HepG2 (cell line): ENCODE data around the gene ABTB2.

ENCODE experiments used
- IKZF4 ChIP-seq: sonication (generic); formaldehyde crosslinking; IDR thresholded peaks from 2 replicates; pipeline ENCODE4 v1.5.1; 2020; ENCODE audit warnings: borderline replicate concordance, mild to moderate bottlenecking, low read depth, missing genetic modification reagents; ENCODE audit errors: not compliant biosample characterization
- JUN ChIP-seq: sonication (generic); formaldehyde crosslinking; IDR thresholded peaks from 2 replicates; pipeline ENCODE4 v1.4.0; 2020; ENCODE audit warnings: mild to moderate bottlenecking, missing genetic modification reagents
- NCOR1 ChIP-seq: fragments of 200-600 bp; sonication (generic); IDR thresholded peaks from 2 replicates; pipeline ENCODE4 v1.7.0; 2017; ENCODE audit warnings: antibody characterized with exemption, low read length, borderline replicate concordance
- POLR2A ChIP-seq, 2 experiments: IDR thresholded peaks; 2 replicates each; pipeline ENCODE4 v1.6.1; 2011; ENCODE audit warnings: low read depth in 2 of 2, low read length in 2 of 2, mild to moderate bottlenecking in 1 of 2, moderate library complexity in 1 of 2; ENCODE audit not compliant: insufficient read depth in 1 of 2
- RBFOX2 ChIP-seq: fragments of 200-400 bp; formaldehyde crosslinking; IDR thresholded peaks from 2 replicates; pipeline ENCODE4 v1.6.1; 2017; ENCODE audit warnings: low read depth, mild to moderate bottlenecking, low read length
- ZNF274 ChIP-seq: sonication (generic); formaldehyde crosslinking; IDR thresholded peaks from 2 replicates; pipeline ENCODE4 v1.5.1; 2020; ENCODE audit warnings: mild to moderate bottlenecking, missing genetic modification reagents
- ZNF292 ChIP-seq: sonication (generic); formaldehyde crosslinking; IDR thresholded peaks from 2 replicates; pipeline ENCODE4 v1.8.1; 2022; ENCODE audit warnings: mild to moderate bottlenecking, low read depth, missing genetic modification reagents, borderline replicate concordance
- TF ChIP-seq, protein P1 (sequence below), 2 experiments: sonication (generic) in 1 of 2; formaldehyde crosslinking in 1 of 2; IDR thresholded peaks; 2 replicates each; pipeline versions ENCODE4 v1.4.0 to v1.6.1; 2016 to 2020; ENCODE audit warnings: borderline replicate concordance in 1 of 2, low read depth in 1 of 2, mild to moderate bottlenecking in 1 of 2, missing genetic modification reagents in 1 of 2
- TF ChIP-seq, protein P2 (sequence below): sonication (generic); formaldehyde crosslinking; IDR thresholded peaks from 2 replicates; pipeline ENCODE4 v1.5.0; 2020; ENCODE audit warnings: mild to moderate bottlenecking, missing genetic modification reagents, moderate library complexity
- TF ChIP-seq, protein P3 (sequence below): fragments of 450-650 bp; IDR thresholded peaks from 2 replicates; pipeline ENCODE4 v1.6.1; 2017
- TF ChIP-seq, protein P4 (sequence below): sonication (generic); formaldehyde crosslinking; IDR thresholded peaks from 2 replicates; pipeline ENCODE4 v1.5.0; 2020; ENCODE audit warnings: missing genetic modification reagents

DNA sequence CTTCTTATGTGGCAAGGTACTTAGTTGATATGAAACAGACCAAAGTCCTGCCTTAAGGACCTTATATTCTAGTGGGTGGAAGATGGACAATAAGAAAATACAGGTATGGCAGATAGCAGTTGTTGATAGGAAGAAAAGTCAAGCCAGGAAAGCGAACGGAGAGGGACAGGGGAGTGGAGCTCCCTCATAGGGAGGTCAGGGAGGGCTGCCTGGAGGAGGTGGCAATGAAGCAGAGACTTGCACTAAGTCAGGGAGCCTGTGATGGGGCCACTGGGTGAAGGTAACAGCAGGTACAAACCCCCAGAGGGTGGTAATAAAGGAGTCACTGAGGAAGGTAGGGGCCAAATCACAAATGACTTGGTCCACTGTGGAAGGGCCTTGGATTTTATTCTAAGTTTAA, 65.3 kb downstream of the ABTB2 start:
- TF ChIP-seq, protein P1, sequence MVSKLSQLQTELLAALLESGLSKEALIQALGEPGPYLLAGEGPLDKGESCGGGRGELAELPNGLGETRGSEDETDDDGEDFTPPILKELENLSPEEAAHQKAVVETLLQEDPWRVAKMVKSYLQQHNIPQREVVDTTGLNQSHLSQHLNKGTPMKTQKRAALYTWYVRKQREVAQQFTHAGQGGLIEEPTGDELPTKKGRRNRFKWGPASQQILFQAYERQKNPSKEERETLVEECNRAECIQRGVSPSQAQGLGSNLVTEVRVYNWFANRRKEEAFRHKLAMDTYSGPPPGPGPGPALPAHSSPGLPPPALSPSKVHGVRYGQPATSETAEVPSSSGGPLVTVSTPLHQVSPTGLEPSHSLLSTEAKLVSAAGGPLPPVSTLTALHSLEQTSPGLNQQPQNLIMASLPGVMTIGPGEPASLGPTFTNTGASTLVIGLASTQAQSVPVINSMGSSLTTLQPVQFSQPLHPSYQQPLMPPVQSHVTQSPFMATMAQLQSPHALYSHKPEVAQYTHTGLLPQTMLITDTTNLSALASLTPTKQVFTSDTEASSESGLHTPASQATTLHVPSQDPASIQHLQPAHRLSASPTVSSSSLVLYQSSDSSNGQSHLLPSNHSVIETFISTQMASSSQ (IDR thresholded peaks at IDR 0.05; ENCODE audit: low read depth) = no peak
- TF ChIP-seq, protein P1 (CRISPR knock-in tag; IDR thresholded peaks at IDR 0.05; ENCODE audit: borderline replicate concordance) = no peak
- TF ChIP-seq IKZF4 (CRISPR knock-in tag) (no peak), ZNF274 (CRISPR knock-in tag) (no peak), RBFOX2 (no peak), ZNF292 (CRISPR knock-in tag) (no peak), JUN (CRISPR knock-in tag) (no peak), NCOR1 (no peak), POLR2A (IDR thresholded peaks at IDR 0.05; ENCODE audit: insufficient read depth in 1 of 2, low read depth in 2 of 2, low read length in 2 of 2) (no peak)
- TF ChIP-seq, protein P2, sequence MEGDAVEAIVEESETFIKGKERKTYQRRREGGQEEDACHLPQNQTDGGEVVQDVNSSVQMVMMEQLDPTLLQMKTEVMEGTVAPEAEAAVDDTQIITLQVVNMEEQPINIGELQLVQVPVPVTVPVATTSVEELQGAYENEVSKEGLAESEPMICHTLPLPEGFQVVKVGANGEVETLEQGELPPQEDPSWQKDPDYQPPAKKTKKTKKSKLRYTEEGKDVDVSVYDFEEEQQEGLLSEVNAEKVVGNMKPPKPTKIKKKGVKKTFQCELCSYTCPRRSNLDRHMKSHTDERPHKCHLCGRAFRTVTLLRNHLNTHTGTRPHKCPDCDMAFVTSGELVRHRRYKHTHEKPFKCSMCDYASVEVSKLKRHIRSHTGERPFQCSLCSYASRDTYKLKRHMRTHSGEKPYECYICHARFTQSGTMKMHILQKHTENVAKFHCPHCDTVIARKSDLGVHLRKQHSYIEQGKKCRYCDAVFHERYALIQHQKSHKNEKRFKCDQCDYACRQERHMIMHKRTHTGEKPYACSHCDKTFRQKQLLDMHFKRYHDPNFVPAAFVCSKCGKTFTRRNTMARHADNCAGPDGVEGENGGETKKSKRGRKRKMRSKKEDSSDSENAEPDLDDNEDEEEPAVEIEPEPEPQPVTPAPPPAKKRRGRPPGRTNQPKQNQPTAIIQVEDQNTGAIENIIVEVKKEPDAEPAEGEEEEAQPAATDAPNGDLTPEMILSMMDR (CRISPR knock-in tag) = no peak
- TF ChIP-seq, protein P3, sequence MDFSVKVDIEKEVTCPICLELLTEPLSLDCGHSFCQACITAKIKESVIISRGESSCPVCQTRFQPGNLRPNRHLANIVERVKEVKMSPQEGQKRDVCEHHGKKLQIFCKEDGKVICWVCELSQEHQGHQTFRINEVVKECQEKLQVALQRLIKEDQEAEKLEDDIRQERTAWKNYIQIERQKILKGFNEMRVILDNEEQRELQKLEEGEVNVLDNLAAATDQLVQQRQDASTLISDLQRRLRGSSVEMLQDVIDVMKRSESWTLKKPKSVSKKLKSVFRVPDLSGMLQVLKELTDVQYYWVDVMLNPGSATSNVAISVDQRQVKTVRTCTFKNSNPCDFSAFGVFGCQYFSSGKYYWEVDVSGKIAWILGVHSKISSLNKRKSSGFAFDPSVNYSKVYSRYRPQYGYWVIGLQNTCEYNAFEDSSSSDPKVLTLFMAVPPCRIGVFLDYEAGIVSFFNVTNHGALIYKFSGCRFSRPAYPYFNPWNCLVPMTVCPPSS = no peak
- TF ChIP-seq, protein P4, sequence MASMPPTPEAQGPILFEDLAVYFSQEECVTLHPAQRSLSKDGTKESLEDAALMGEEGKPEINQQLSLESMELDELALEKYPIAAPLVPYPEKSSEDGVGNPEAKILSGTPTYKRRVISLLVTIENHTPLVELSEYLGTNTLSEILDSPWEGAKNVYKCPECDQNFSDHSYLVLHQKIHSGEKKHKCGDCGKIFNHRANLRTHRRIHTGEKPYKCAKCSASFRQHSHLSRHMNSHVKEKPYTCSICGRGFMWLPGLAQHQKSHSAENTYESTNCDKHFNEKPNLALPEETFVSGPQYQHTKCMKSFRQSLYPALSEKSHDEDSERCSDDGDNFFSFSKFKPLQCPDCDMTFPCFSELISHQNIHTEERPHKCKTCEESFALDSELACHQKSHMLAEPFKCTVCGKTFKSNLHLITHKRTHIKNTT (CRISPR knock-in tag) = no peak
